DND-41 (cell line): ENCODE results near the gene NOTCH4.

Source experiments
- EZH2 ChIP-seq: IDR thresholded peaks from 3 replicates; pipeline ENCODE4 v1.6.1; 2012; ENCODE audit warnings: borderline replicate concordance, low read depth, mild to moderate bottlenecking, moderate library complexity, low read length, inconsistent platforms; ENCODE audit not compliant: severe bottlenecking
- TF ChIP-seq, protein P1 (sequence below): IDR thresholded peaks from 2 replicates; pipeline ENCODE4 v1.5.1; 2012; ENCODE audit warnings: borderline replicate concordance, low read length, moderate library complexity, mild to moderate bottlenecking; ENCODE audit not compliant: poor library complexity, severe bottlenecking; ENCODE audit errors: extremely low read depth

DNA sequence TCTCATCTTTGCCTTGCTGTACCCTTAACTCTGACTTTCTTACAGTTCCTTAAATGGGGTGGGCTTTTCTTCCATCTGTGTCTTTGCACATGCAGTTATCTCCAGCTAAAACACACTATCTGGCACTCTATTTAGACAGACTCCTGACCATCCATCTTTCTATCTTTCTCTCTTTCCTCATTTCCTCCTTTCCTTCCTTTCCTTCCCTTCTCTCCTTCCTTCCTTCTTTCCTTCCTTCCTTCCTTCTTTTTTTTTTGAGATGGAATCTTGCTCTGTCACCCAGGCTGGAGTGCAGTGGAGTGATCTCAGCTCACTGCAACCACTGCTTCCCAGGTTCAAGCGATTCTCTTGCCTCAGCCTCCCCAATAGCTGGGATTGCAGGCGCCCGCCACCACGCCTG lies 8.2 kb downstream of the NOTCH4 start:
- TF ChIP-seq, protein P1, sequence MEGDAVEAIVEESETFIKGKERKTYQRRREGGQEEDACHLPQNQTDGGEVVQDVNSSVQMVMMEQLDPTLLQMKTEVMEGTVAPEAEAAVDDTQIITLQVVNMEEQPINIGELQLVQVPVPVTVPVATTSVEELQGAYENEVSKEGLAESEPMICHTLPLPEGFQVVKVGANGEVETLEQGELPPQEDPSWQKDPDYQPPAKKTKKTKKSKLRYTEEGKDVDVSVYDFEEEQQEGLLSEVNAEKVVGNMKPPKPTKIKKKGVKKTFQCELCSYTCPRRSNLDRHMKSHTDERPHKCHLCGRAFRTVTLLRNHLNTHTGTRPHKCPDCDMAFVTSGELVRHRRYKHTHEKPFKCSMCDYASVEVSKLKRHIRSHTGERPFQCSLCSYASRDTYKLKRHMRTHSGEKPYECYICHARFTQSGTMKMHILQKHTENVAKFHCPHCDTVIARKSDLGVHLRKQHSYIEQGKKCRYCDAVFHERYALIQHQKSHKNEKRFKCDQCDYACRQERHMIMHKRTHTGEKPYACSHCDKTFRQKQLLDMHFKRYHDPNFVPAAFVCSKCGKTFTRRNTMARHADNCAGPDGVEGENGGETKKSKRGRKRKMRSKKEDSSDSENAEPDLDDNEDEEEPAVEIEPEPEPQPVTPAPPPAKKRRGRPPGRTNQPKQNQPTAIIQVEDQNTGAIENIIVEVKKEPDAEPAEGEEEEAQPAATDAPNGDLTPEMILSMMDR = no peak
- no peak for TF ChIP-seq EZH2
